NCI-H2196 treated with DMSO at 0.1 percent for 48 hours (cell line): Measurements from ENCODE around the gene HLA-DPA1.

ENCODE experiments used
- DNase-seq: peaks from one replicate; lab custom pipeline; 2025; ENCODE audit not compliant: unreplicated experiment; lab: John Stamatoyannopoulos, UW

Gene HLA-DPA1

GRCh38 chr6:33088931-33089620 lies 15.6 kb upstream of the HLA-DPA1 start:
- no peak for DNase-seq

- DNase-seq = no peak
These were observed 14.9 kb upstream of the HLA-DPA1 start for GRCh38 chr6:33088258-33088930.

GRCh38 chr6:33085627-33086026 lies 12.2 kb upstream of the HLA-DPA1 start:
- DNase-seq = no peak

GRCh38 chr6:33082702-33083101 lies 9.3 kb upstream of the HLA-DPA1 start:
- DNase-seq = no peak

- DNase-seq = no peak
These were observed 7.8 kb upstream of the HLA-DPA1 start for GRCh38 chr6:33081098-33081824.

- no peak for DNase-seq
These were observed 7.0 kb upstream of the HLA-DPA1 start for GRCh38 chr6:33080127-33081089.

GRCh38 chr6:33079580-33079979 lies 6.1 kb upstream of the HLA-DPA1 start:
- no peak for DNase-seq

- no peak for DNase-seq
These were observed 5.6 kb upstream of the HLA-DPA1 start for GRCh38 chr6:33078919-33079521.

- no peak for DNase-seq
These were observed 5.0 kb upstream of the HLA-DPA1 start for GRCh38 chr6:33078442-33078841.

GRCh38 chr6:33077908-33078307 lies 4.5 kb upstream of the HLA-DPA1 start:
- DNase-seq = no peak

- no peak for DNase-seq
These were observed 3.0 kb upstream of the HLA-DPA1 start for GRCh38 chr6:33076406-33076934.

- DNase-seq = no peak
These were observed 2.3 kb upstream of the HLA-DPA1 start, which contains the start of gene HLA-DPB1 for GRCh38 chr6:33075568-33076405. TSS of gene HLA-DPB1 (plus strand) at chr6:33075990. CDS start at chr6:33076042, 52 bp downstream.

GRCh38 chr6:33075208-33075567 lies 1.7 kb upstream of the HLA-DPA1 start:
- no peak for DNase-seq

GRCh38 chr6:33072508-33073100 lies 845 bp downstream of the HLA-DPA1 start:
- no peak for DNase-seq

- DNase-seq = no peak
These were observed 1.9 kb downstream of the HLA-DPA1 start for GRCh38 chr6:33071569-33071968.

- no peak for DNase-seq
These were observed 2.5 kb downstream of the HLA-DPA1 start for GRCh38 chr6:33070909-33071308.

- DNase-seq = no peak
These were observed 4.3 kb downstream of the HLA-DPA1 start for GRCh38 chr6:33069021-33069738.

- no peak for DNase-seq
These were observed 6.4 kb downstream of the HLA-DPA1 start for GRCh38 chr6:33066917-33067521.
